DND-41 (cell line): ENCODE results near the gene EPB41.

Experiments
- CTCF ChIP-seq: IDR thresholded peaks from 2 replicates; pipeline ENCODE4 v1.5.1; 2012; ENCODE audit warnings: borderline replicate concordance, low read length, moderate library complexity, mild to moderate bottlenecking; ENCODE audit not compliant: poor library complexity, severe bottlenecking; ENCODE audit errors: extremely low read depth
- EZH2 ChIP-seq: IDR thresholded peaks from 3 replicates; pipeline ENCODE4 v1.6.1; 2012; ENCODE audit warnings: borderline replicate concordance, low read depth, mild to moderate bottlenecking, moderate library complexity, low read length, inconsistent platforms; ENCODE audit not compliant: severe bottlenecking

DNA sequence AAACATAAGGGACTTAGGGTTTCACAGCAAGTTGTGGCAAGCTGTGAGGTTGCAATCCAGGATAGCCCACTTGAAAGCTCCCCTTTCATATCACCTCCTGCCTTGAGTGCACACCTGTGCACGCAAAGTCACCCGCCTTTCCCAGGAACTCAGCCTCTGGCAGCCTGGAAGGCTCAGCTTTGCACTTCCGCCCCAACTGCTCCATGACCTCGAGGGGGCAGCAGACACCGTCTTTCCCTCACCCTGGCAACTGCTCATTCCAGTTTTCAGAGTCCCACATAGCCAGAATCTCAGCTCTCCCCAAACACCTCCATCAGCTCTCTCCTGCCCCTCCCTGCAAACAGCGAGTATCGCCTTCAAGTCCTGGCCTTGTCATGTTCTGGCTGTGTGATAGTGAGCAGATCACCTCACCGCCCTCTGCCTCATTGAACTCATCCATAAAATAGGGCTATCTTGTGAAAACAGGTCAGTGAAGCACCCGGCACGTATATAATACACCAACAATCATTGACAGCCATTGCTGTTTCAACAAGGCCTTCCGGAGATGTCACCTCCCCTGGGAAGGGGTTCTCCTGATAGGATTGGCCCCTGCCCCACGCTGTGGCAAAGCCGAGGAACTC lies 32.2 kb upstream of the EPB41 start:
- TF ChIP-seq CTCF (peak; percentile 99), EZH2 (no peak)
